Adrenal gland (tissue), 5 donors: ENCODE measurements around the gene OPRL1.

Experiments used
- POLR2A ChIP-seq, 2 donors: fragments of 450-650 bp; IDR thresholded peaks; one replicate each; pipeline ENCODE4 v1.6.1; 2017; ENCODE audit warnings: antibody characterized with exemption in 2 of 2, mild to moderate bottlenecking in 2 of 2, moderate library complexity in 1 of 2
- TF ChIP-seq, protein P1 (sequence below), 6 experiments: fragments of 450-650 bp in 4 of 6; fragments of 200-600 bp in 2 of 6; sonication (generic) in 1 of 6; IDR thresholded peaks; 1 replicate in 5 of 6; 2 replicates in 1 of 6; pipeline versions ENCODE4 v1.5.1 to v1.8.0; 2016 to 2021; ENCODE audit warnings: antibody characterized with exemption in 6 of 6, mild to moderate bottlenecking in 2 of 6, moderate library complexity in 1 of 6
- donor health status: DM: no; HTN: no; CAD: no.

DNA sequence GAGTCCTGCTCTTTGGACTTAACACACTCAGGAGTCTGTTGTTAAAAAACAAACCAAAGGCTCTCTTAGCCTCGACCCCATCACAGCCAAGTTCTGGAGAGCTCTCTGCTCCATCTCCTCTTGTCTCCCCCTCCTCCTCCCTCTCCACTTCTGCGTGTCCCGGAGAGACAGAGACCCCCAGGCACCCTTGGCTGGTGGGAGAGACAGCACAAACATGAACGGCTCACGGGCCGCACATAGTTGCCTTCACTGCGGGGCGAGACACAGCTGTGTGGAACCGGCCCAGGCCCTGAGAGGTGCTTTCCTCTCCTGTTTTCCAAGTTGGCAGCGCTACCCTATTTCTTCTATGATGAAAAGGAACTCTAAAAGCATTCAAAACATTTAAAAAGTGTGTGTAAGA lies 61.1 kb downstream of the OPRL1 start:
- TF ChIP-seq, protein P1, sequence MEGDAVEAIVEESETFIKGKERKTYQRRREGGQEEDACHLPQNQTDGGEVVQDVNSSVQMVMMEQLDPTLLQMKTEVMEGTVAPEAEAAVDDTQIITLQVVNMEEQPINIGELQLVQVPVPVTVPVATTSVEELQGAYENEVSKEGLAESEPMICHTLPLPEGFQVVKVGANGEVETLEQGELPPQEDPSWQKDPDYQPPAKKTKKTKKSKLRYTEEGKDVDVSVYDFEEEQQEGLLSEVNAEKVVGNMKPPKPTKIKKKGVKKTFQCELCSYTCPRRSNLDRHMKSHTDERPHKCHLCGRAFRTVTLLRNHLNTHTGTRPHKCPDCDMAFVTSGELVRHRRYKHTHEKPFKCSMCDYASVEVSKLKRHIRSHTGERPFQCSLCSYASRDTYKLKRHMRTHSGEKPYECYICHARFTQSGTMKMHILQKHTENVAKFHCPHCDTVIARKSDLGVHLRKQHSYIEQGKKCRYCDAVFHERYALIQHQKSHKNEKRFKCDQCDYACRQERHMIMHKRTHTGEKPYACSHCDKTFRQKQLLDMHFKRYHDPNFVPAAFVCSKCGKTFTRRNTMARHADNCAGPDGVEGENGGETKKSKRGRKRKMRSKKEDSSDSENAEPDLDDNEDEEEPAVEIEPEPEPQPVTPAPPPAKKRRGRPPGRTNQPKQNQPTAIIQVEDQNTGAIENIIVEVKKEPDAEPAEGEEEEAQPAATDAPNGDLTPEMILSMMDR (IDR thresholded peaks at IDR 0.05) = no peak
- no peak for TF ChIP-seq POLR2A (IDR thresholded peaks at IDR 0.05)
